GM21360 (cell line): ENCODE data around the gene VAV2.

Source experiments
- ATAC-seq: cut with Tn5 transposase; IDR thresholded peaks from one replicate; pipeline ENCODE4 v1.9.1; 2021; ENCODE audit warnings: mild to moderate bottlenecking, moderate library complexity; ENCODE audit not compliant: unreplicated experiment

The VAV2 gene

DNA sequence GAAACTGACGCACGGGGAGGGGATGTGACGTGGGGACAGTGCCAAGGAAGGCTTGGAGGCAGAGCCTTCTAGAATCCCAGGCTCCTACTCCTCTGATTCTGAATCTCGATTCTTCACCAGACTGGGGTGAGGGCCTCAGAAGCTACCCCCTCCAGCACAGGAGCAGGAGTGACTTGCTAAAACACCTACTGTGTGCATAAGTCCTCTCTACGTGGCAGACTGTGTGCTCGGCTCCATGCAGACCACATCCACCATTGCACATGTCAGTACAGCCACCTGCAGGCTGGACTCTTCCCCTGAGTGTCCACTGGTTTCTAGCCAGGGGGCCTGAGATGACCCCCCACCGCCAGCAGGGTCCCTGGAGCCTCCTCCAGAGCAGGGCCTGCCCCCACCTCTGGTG, 182.8 kb downstream of the VAV2 start:
- no peak for ATAC-seq

DNA sequence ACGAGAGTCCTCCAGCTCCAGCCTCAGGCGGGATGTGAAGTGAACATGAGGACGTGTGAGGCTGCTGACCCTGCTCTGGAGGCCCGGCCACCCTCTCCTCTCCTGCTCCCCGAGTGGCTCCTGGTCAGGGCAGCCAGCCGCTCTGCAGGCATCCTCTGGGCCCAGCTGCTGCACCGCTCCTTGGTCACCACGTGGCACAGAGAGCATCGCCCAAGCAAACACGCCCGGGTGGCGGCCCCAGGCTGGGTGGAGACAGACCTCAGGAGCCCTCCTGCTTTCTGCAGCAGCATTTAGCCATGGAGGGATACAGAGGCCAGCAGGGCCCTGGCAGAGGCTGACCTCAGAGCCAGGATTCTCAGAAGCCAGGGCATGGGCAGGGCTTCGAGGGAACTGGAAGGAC, 184.3 kb downstream of the VAV2 start:
- no peak for ATAC-seq

- ATAC-seq, result no peak
Measured at GRCh38 chr9:133807037-133807436, 185.1 kb downstream of the VAV2 start.

DNA sequence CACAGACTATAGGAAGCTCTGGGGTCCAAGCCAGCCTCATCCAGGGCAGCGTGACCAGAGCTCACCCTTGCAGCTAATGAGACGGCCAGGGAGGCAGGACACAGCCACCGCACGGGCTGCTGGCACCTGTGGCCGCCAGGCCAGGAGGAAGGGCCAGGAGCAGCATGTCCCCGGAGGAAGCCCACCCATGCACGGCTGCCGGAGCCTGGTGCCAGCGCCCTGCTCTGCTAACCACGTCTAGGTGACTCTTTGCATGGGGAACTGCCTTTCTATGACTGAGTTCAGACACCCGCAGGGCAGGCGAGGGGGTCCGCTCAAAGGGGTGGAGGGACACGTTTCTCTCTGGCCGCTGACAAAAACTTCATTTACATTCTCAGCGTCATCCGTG, 185.5 kb downstream of the VAV2 start:
- no peak for ATAC-seq

- ATAC-seq, result no peak
Measured at GRCh38 chr9:133805876-133806622, 186.1 kb downstream of the VAV2 start.

GRCh38 chr9:133804199-133804598, 187.9 kb downstream of the VAV2 start:
- no peak for ATAC-seq

DNA sequence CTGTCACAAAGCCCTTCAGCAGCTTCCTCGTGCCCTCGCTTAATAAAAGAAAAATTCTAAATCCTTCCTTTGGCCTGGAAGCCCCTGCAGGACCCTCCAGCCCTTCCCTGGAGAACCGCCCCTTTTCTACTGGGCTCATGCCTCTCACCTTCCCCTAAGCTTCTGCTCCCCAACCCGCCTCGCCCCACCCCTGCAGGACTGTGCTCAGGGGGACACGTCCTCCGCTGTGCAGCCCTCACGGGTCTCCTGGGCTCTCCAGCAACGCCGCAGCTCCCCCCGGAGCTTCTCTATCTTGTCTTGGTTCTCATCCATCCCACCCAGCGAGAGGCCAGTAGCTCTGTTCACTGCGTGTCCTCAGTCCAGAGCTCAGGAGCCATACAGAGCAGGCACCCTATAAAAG, 188.4 kb downstream of the VAV2 start:
- ATAC-seq, result no peak

- ATAC-seq, result no peak
Measured at GRCh38 chr9:133803028-133803585, 189.0 kb downstream of the VAV2 start.

- ATAC-seq, result no peak
Measured at GRCh38 chr9:133801739-133802138, 190.4 kb downstream of the VAV2 start.

DNA sequence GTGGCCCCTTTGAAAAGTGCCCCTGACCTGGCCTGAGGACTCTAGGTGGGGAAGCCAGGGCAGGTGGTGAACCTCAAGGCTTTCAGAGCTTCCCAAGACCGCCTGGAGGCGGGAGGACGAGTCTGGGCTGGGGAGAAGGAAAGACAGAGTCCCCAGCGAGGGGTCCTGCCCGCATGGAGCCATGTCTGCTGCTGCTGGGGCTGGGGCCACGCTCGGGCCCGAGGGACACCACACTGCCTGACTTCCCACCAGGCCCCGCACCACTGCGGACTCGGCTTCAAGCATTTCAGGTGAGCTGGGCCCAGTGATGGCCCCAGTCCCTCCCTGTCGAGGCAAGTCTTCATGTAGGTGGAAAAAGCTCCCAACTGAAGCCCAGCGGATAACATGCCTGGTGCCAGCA, 191.9 kb downstream of the VAV2 start:
- no peak for ATAC-seq

DNA sequence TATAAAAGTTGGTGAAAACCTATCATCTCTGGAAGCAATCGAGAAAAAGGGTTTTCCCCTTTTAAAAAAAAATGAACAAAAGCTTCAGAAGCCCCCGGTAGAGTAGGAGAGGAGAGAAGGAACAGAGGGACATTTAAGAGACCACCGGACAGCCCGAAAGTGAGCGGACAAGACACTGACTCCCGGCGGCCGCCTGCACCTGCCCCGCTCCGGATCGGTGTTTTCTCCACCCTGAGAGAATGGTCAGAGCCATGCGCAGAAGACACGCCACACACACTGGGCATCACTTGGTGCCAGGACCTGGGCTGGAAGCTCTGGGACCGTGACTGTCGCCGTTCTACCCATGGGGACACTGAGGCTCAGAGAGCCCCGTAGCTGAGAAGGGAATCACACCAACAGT, 192.4 kb downstream of the VAV2 start:
- ATAC-seq, result no peak

DNA sequence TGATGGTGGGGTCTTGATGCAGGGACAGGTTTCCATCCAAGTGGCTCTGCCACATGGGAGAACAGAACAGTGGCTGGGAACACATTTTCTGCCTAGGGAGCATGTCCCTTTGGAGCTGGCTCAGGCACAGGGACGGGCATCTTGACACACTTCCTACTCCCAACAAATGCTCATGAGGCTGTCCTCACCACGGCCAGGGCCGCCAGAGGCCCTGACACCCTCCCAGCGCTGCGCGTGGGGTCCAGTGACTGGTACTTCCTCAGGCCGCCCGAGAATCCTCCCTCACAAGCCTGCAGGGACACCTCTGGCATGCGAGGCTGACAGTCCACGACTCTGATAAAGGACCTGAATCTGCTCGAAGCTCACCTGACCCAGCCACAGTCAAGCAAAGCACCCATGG, 193.0 kb downstream of the VAV2 start:
- no peak for ATAC-seq

DNA sequence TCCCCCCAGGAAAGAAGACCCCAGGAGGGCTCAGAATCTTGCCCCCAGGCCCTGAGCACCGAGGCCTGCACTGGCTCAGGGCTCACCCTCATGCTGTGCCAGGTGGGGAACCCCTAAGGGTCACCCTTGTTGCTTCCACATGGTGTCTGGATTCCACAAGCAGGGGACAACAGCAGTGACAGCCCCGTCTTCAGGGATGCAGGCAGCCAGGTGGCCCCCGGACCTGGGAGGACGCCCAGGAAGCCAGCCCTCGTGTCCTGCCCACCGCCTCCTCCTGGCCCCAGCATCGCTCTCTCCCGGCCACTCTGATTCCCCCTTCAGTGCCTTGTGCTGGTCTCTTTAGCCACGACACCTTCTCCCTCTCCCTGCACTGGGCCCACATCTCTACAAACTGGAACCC, 194.0 kb downstream of the VAV2 start:
- no peak for ATAC-seq

DNA sequence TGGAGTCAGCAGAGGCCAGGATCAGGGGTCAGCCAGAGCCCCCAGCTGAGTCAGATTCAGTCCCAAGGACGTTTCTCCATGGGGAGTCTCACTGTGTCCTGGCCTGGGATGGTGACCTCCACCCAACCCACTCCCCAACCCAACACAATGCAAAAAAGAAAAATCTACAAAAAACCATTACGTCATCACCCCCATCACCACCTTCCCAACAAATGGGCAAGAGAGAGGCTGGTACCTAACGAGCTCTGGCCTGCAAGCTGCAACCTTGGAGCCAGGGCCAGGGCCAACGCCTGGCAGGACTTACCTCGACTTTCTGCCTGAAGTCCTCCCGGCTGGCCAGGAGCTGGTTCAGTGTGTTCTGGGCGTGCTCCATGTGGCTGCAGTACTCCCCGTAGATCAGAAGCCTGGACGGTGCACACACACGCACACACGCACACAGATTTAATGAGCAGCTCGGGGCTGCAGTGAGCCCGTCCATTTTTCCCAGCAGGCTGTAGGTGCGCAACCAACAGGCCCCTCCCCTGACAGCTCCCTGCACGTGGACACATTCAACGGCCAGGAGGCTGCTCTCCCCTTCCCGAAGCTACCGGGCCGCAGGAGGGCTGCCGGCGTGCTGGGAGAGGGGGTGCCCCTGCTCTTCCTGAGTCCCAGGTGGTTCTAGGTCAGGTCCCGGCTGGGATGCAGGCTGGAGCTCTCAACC, 194.6 kb downstream of the VAV2 start:
- no peak for ATAC-seq

GRCh38 chr9:133796562-133796961, 195.6 kb downstream of the VAV2 start:
- ATAC-seq, result no peak

DNA sequence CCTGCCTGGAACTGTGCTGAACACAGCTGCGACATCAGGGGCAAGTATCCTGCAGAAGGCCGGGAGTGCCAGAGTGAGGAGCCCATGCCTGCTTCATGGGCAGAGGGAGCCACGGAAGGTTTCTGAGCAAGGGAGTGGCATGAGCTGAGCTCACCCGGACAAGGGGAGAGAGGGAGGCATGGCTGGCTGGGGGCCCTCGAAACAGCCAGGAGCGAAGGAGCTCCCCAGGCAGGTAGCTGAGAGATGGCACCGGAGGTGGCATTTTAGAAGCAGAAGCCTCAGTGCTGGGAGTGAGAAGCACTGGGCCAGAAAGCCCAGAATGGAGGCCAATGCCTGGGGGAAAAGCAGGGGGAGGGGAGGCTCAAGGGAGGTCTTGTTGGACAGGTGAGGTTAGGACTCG, 197.1 kb downstream of the VAV2 start:
- no peak for ATAC-seq

GRCh38 chr9:133794016-133794760, 197.9 kb downstream of the VAV2 start:
- ATAC-seq, result no peak

DNA sequence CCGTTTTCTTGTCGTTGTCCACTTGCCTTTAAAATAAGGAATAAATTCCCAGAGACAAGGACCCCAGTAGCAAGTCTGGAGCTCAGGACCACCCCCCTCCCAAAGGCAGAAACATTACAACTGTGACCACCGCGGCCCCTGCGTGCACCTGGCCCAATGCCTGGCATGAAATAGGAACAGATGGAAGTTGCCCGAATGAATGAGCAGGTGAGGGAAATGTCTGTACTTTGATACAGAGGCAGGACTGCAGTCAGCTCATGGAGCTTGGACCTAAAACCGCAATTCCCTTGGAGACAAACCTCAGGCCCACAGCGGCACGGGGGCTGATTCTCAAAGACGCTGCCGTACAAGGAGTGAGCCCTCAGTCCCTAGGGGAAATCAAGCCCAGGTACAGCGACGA, 198.7 kb downstream of the VAV2 start:
- ATAC-seq, result no peak

- ATAC-seq, result peak; percentile 56
Measured at GRCh38 chr9:133792721-133793470, 199.2 kb downstream of the VAV2 start.

- no peak for ATAC-seq
Measured at GRCh38 chr9:133791735-133792649, 200.1 kb downstream of the VAV2 start.
